Right ventricle myocardium inferior (tissue), 1 donor: ENCODE measurements around the gene PDCD11. TPM values are rescaled to one million over a fixed set of nuclear protein-coding genes. Genes with fewer than 3 reads are reported as not detected.
"Not testable (repeated sequence)": the region's sequence is repeated elsewhere in the genome, so short reads cannot be mapped to it uniquely, and the experiment has no call there.

Experiments
- ATAC-seq: fragments of 200-7000 bp; cut with Tn5 transposase; one replicate; pipeline ENCODE4 v1.9.1; 2020; ENCODE audit warnings: mild to moderate bottlenecking, moderate library complexity
- DNase-seq: peaks from one replicate; pipeline ENCODE4 v3.0.0; 2021; ENCODE audit errors: missing footprints
- intact Hi-C: fragments of 100-400 bp; cut with DNase I; formaldehyde crosslinking; loops from one replicate; pipeline ENCODE4 v1.11.0; 2022
- total RNA-seq: library from RNA; stranded (reverse); fragmentation: NEBNext Ultra II Directional; extraction: Animal tissue kit (Norgen Biotek cat#: 25700); gene quantifications from one replicate; pipeline ENCODE4 v1.2.1, GENCODE V29; 2021
- donor health status: DM: no; HTN: yes; CAD: no; lungs with severe emphysema.

PDCD11 gene
- total RNA-seq, 1 donor from 2014 or later = 12.1 TPM

- intact Hi-C loops = no loop called here
- DNase-seq = no peak
- ATAC-seq = no peak
Measured at GRCh38 chr10:103397191-103397825, 882 bp downstream of the PDCD11 start.

GRCh38 chr10:103413564-103413963 is 17.1 kb downstream of the PDCD11 start:
- DNase-seq (no peak), ATAC-seq (no peak)
- intact Hi-C loops = no loop called here

GRCh38 chr10:103415581-103415980 is 19.2 kb downstream of the PDCD11 start:
- intact Hi-C loops = loop anchor here (5.0 kb wide), 1 partner anchor 177 kb away; no protein-coding TSS in a partner anchor
- no peak for ATAC-seq

GRCh38 chr10:103416436-103417147 is 20.2 kb downstream of the PDCD11 start:
- DNase-seq (no peak), ATAC-seq (peak; percentile 58)
- intact Hi-C loops = loop anchor here (5.0 kb wide), 1 partner anchor 176 kb away; no protein-coding TSS in a partner anchor

More at GRCh38 chr10:103415581-103415980, 19.2 kb downstream of the PDCD11 start:
- DNase-seq = no peak

GRCh38 chr10:103417148-103417469 is 20.7 kb downstream of the PDCD11 start:
- ATAC-seq, DNase-seq: not testable (repeated sequence)
- intact Hi-C loops = loop anchor here (5.0 kb wide), 1 partner anchor 175 kb away; no protein-coding TSS in a partner anchor

GRCh38 chr10:103417601-103418000 is 21.2 kb downstream of the PDCD11 start:
- intact Hi-C loops = loop anchor here (5.0 kb wide), 1 partner anchor 175 kb away; no protein-coding TSS in a partner anchor
- no peak for DNase-seq
- no peak for ATAC-seq

GRCh38 chr10:103419101-103419500 is 22.7 kb downstream of the PDCD11 start:
- intact Hi-C loops = loop anchor here (5.0 kb wide), 1 partner anchor 173 kb away; no protein-coding TSS in a partner anchor

GRCh38 chr10:103423748-103424147 is 27.3 kb downstream of the PDCD11 start:
- ATAC-seq = no peak
- DNase-seq = no peak
- intact Hi-C loops = no loop called here

More at GRCh38 chr10:103419101-103419500, 22.7 kb downstream of the PDCD11 start:
- ATAC-seq (no peak), DNase-seq (no peak)

- ATAC-seq = no peak
- intact Hi-C loops = no loop called here
Measured at GRCh38 chr10:103427866-103428265, 31.4 kb downstream of the PDCD11 start.

GRCh38 chr10:103428989-103429643 is 32.7 kb downstream of the PDCD11 start:
- no peak for ATAC-seq
- intact Hi-C loops = no loop called here
- no peak for DNase-seq

More at GRCh38 chr10:103427866-103428265, 31.4 kb downstream of the PDCD11 start:
- DNase-seq = no peak

GRCh38 chr10:103429647-103430046 is 33.2 kb downstream of the PDCD11 start:
- no peak for DNase-seq
- intact Hi-C loops = no loop called here
- ATAC-seq = no peak

- intact Hi-C loops = no loop called here
- ATAC-seq = no peak
- no peak for DNase-seq
Measured at GRCh38 chr10:103431902-103432301, 35.5 kb downstream of the PDCD11 start.

GRCh38 chr10:103433858-103434257 is 37.4 kb downstream of the PDCD11 start:
- peak; percentile 79 for DNase-seq
- ATAC-seq = no peak
- intact Hi-C loops = no loop called here

- intact Hi-C loops = no loop called here
- DNase-seq (no peak), ATAC-seq (no peak)
Measured at GRCh38 chr10:103439776-103440175, 43.4 kb downstream of the PDCD11 start.

- DNase-seq (no peak), ATAC-seq (no peak)
- intact Hi-C loops = no loop called here
Measured at GRCh38 chr10:103440416-103440815, 44.0 kb downstream of the PDCD11 start.

- intact Hi-C loops = no loop called here
- no peak for ATAC-seq
- no peak for DNase-seq
Measured at GRCh38 chr10:103441206-103441605, 44.8 kb downstream of the PDCD11 start.

- DNase-seq (no peak), ATAC-seq (no peak)
- intact Hi-C loops = no loop called here
Measured at GRCh38 chr10:103441611-103442010, 45.2 kb downstream of the PDCD11 start.

GRCh38 chr10:103442031-103442461 is 45.6 kb downstream of the PDCD11 start:
- DNase-seq = peak; percentile 74
- ATAC-seq = peak; percentile 31
- intact Hi-C loops = no loop called here

GRCh38 chr10:103443475-103444185 is 47.2 kb downstream of the PDCD11 start:
- DNase-seq (no peak), ATAC-seq (no peak)
- intact Hi-C loops = no loop called here
